GM12878 (cell line): ENCODE data around the gene GMPR2. TPM values are rescaled to one million over a fixed set of nuclear protein-coding genes. Genes with fewer than 3 reads are reported as not detected.

Source experiments
- ATF7 ChIP-seq: fragments of 450-650 bp; IDR thresholded peaks from 2 replicates; pipeline ENCODE4 v1.6.1; 2016; ENCODE audit warnings: low read depth, mild to moderate bottlenecking
- BCL11A ChIP-seq: IDR thresholded peaks from 2 replicates; pipeline ENCODE4 v1.6.1; 2011; ENCODE audit warnings: low read depth, low read length
- CBFB ChIP-seq: IDR thresholded peaks from 2 replicates; pipeline ENCODE4 v1.6.1; 2016; ENCODE audit warnings: antibody characterized with exemption, low read depth
- CBX5 ChIP-seq: sonication (generic); IDR thresholded peaks from 2 replicates; pipeline ENCODE4 v1.6.1; 2016; ENCODE audit warnings: low read depth, moderate library complexity, mild to moderate bottlenecking, inconsistent platforms
- FOXK2 ChIP-seq: fragments of 450-650 bp; IDR thresholded peaks from 2 replicates; pipeline ENCODE4 v1.6.1; 2017; ENCODE audit warnings: mild to moderate bottlenecking, moderate library complexity
- FOXM1 ChIP-seq: IDR thresholded peaks from 2 replicates; pipeline ENCODE4 v1.6.1; 2012; ENCODE audit warnings: low read depth, mild to moderate bottlenecking, inconsistent platforms, low read length, moderate library complexity
- HDAC2 ChIP-seq: fragments of 200-600 bp; sonication (generic); IDR thresholded peaks from 2 replicates; pipeline ENCODE4 v1.6.1; 2017
- JUNB ChIP-seq: IDR thresholded peaks from 2 replicates; pipeline ENCODE4 v1.6.1; 2016; ENCODE audit warnings: antibody characterized with exemption, mild to moderate bottlenecking
- KAT2A ChIP-seq: conservative IDR thresholded peaks from 2 replicates; pipeline ENCODE4 v1.6.1; 2011; ENCODE audit warnings: low read depth, low read length; ENCODE audit not compliant: control insufficient read depth
- NR2C1 ChIP-seq: fragments of 450-650 bp; IDR thresholded peaks from 2 replicates; pipeline ENCODE4 v1.6.1; 2017; ENCODE audit warnings: antibody characterized with exemption, mild to moderate bottlenecking, moderate library complexity
- NR2C2 ChIP-seq: IDR thresholded peaks from 2 replicates; pipeline ENCODE4 v1.6.1; 2011; ENCODE audit warnings: borderline replicate concordance, low read depth; ENCODE audit not compliant: control insufficient read depth, insufficient read length
- NRF1 ChIP-seq: conservative IDR thresholded peaks from 2 replicates; pipeline ENCODE4 v1.6.1; 2011; ENCODE audit warnings: mild to moderate bottlenecking, low read depth, low read length, improper control_type of control experiment
- POU2F2 ChIP-seq: IDR thresholded peaks from 3 replicates; pipeline ENCODE4 v1.6.1; 2011; ENCODE audit warnings: low read depth, mild to moderate bottlenecking, low read length, borderline replicate concordance
- RAD21 ChIP-seq: IDR thresholded peaks from 2 replicates; pipeline ENCODE4 v1.6.1; 2011; ENCODE audit warnings: mild to moderate bottlenecking, low read depth, low read length, moderate library complexity; ENCODE audit not compliant: insufficient read depth
- RCOR1 ChIP-seq: conservative IDR thresholded peaks from 2 replicates; pipeline ENCODE4 v1.6.1; 2012; ENCODE audit warnings: low read depth, low read length, improper control_type of control experiment
- SMAD1 ChIP-seq: fragments of 450-650 bp; IDR thresholded peaks from 2 replicates; pipeline ENCODE4 v1.6.1; 2018; ENCODE audit warnings: mild to moderate bottlenecking, low read depth; ENCODE audit not compliant: partially characterized antibody
- SMAD5 ChIP-seq: IDR thresholded peaks from 2 replicates; pipeline ENCODE4 v1.6.1; 2016; ENCODE audit warnings: antibody characterized with exemption, low read depth
- SMARCA5 ChIP-seq: fragments of 450-650 bp; IDR thresholded peaks from 2 replicates; pipeline ENCODE4 v1.6.1; 2017; ENCODE audit warnings: mild to moderate bottlenecking
- SUZ12 ChIP-seq: fragments of 200-600 bp; sonication (generic); IDR thresholded peaks from one replicate; pipeline ENCODE4 v1.6.1; 2018; ENCODE audit warnings: antibody characterized with exemption, mild to moderate bottlenecking; ENCODE audit not compliant: unreplicated experiment
- TBL1XR1 ChIP-seq: IDR thresholded peaks from 2 replicates; pipeline ENCODE4 v1.6.1; 2012; ENCODE audit warnings: low read depth, low read length, improper control_type of control experiment
- WRNIP1 ChIP-seq: IDR thresholded peaks from 2 replicates; pipeline ENCODE4 v1.6.1; 2011; ENCODE audit warnings: low read depth, low read length, improper control_type of control experiment, borderline replicate concordance
- ZNF622 ChIP-seq: fragments of 450-650 bp; IDR thresholded peaks from 2 replicates; pipeline ENCODE4 v1.6.1; 2017; ENCODE audit warnings: mild to moderate bottlenecking, inconsistent platforms
- polyA plus RNA-seq, 11 experiments: library from polyadenylated mRNA; depleted of rRNA in 4 of 11; unstranded in 6 of 11; stranded (reverse) in 5 of 11; fragments of >200 nt; fragmentation: Nextera tagmentation in 4 of 11; fragmentation: Illumina TruSeq in 1 of 11; extraction: Ambion mirVana in 4 of 11; extraction: Trizol in 1 of 11; gene quantifications; 1 replicate in 1 of 11; 2 replicates in 10 of 11; pipeline versions ENCODE4 v1.2.1 to v1.2.3, GENCODE V29; 2011 to 2016; ENCODE audit warnings: inconsistent platforms in 2 of 11, missing spikeins in 2 of 11, low read depth in 1 of 11
- total RNA-seq, 4 experiments: library from RNA; depleted of rRNA in 3 of 4; stranded (reverse); fragments of >200 nt in 3 of 4; fragmentation: Illumina TruSeq in 1 of 4; extraction: Trizol in 1 of 4; gene quantifications; 2 replicates each; pipeline versions ENCODE4 v1.2.1 to v1.2.3, GENCODE V29; 2013 to 2021
- TF ChIP-seq, protein P1 (sequence below): IDR thresholded peaks from 2 replicates; pipeline ENCODE4 v1.6.1; 2011; ENCODE audit warnings: low read depth, mild to moderate bottlenecking, low read length, moderate library complexity, borderline replicate concordance; ENCODE audit errors: extremely low read depth
- TF ChIP-seq, protein P2 (sequence below): IDR thresholded peaks from 2 replicates; pipeline ENCODE4 v1.6.1; 2011; ENCODE audit warnings: mild to moderate bottlenecking, low read depth, low read length, moderate library complexity; ENCODE audit not compliant: insufficient replicate concordance
- TF ChIP-seq, protein P3 (sequence below): fragments of 450-650 bp; IDR thresholded peaks from 2 replicates; pipeline ENCODE4 v1.6.1; 2018; ENCODE audit warnings: mild to moderate bottlenecking, low read depth, moderate library complexity; ENCODE audit not compliant: partially characterized antibody
- TF ChIP-seq, protein P4 (sequence below): fragments of 450-650 bp; IDR thresholded peaks from 2 replicates; pipeline ENCODE4 v1.6.1; 2017; ENCODE audit warnings: antibody characterized with exemption, mild to moderate bottlenecking, moderate library complexity

The GMPR2 gene
- total and polyA plus RNA-seq, 10 of the 15 experiments (the other 5 are each of a cell fraction or from before 2014, with no cell fraction given): 55.1 to 80.3 (median 61.5) TPM

DNA sequence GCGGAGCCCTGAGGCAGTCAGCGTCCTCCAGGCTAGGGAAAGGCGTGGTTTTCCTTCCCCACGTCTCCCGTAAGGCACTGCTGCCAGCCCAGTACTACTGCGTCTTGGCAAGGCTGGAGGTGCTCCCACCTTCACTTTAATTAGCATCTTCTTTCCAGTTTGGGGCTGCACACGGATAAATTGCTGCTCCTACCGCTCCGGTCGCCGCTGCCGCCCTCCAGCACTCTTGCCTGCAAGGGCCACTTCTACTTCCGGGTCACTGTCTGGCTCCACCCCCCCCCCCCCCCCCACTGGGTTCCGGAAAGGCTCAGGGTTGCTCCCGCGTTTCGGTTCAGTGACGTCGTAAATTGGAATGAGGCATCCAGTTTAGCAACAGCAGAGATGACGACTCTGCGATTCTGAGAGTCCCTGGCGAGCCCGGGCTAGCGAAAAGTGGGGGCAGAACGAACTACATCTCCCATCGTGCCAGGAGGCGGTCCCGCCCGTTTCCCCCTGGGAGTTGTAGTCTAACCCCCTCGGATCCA is 546 bp upstream of the GMPR2 start, which contains the start of gene NEDD8 (continued):
- TF ChIP-seq, protein P1, sequence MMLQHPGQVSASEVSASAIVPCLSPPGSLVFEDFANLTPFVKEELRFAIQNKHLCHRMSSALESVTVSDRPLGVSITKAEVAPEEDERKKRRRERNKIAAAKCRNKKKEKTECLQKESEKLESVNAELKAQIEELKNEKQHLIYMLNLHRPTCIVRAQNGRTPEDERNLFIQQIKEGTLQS: no peak; the same call in 1 of the 2 replicates
- TF ChIP-seq SMAD1 (no peak), BCL11A (no peak), KAT2A (no peak), HDAC2 (no peak), ATF7 (no peak), JUNB (no peak), FOXK2 (no peak; the same call in 1 of the 2 replicates), WRNIP1 (no peak), RCOR1 (no peak), CBX5 (no peak), POU2F2 (no peak), NR2C1 (peak; percentile 96), TBL1XR1 (0 out of 2 replicates have a peak, but pooled peaks have one; percentile 30), RAD21 (no peak), NRF1 (no peak), SMARCA5 (no peak), SUZ12 (no peak), CBFB (no peak), NR2C2 (peak; percentile 70), SMAD5 (no peak; the same call in 1 of the 2 replicates), ZNF622 (no peak), FOXM1 (no peak)
- TF ChIP-seq, protein P2, sequence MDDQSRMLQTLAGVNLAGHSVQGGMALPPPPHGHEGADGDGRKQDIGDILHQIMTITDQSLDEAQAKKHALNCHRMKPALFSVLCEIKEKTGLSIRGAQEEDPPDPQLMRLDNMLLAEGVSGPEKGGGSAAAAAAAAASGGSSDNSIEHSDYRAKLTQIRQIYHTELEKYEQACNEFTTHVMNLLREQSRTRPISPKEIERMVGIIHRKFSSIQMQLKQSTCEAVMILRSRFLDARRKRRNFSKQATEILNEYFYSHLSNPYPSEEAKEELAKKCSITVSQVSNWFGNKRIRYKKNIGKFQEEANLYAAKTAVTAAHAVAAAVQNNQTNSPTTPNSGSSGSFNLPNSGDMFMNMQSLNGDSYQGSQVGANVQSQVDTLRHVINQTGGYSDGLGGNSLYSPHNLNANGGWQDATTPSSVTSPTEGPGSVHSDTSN: no peak
- TF ChIP-seq, protein P3, sequence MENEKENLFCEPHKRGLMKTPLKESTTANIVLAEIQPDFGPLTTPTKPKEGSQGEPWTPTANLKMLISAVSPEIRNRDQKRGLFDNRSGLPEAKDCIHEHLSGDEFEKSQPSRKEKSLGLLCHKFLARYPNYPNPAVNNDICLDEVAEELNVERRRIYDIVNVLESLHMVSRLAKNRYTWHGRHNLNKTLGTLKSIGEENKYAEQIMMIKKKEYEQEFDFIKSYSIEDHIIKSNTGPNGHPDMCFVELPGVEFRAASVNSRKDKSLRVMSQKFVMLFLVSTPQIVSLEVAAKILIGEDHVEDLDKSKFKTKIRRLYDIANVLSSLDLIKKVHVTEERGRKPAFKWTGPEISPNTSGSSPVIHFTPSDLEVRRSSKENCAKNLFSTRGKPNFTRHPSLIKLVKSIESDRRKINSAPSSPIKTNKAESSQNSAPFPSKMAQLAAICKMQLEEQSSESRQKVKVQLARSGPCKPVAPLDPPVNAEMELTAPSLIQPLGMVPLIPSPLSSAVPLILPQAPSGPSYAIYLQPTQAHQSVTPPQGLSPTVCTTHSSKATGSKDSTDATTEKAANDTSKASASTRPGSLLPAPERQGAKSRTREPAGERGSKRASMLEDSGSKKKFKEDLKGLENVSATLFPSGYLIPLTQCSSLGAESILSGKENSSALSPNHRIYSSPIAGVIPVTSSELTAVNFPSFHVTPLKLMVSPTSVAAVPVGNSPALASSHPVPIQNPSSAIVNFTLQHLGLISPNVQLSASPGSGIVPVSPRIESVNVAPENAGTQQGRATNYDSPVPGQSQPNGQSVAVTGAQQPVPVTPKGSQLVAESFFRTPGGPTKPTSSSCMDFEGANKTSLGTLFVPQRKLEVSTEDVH: no peak
- TF ChIP-seq, protein P4, sequence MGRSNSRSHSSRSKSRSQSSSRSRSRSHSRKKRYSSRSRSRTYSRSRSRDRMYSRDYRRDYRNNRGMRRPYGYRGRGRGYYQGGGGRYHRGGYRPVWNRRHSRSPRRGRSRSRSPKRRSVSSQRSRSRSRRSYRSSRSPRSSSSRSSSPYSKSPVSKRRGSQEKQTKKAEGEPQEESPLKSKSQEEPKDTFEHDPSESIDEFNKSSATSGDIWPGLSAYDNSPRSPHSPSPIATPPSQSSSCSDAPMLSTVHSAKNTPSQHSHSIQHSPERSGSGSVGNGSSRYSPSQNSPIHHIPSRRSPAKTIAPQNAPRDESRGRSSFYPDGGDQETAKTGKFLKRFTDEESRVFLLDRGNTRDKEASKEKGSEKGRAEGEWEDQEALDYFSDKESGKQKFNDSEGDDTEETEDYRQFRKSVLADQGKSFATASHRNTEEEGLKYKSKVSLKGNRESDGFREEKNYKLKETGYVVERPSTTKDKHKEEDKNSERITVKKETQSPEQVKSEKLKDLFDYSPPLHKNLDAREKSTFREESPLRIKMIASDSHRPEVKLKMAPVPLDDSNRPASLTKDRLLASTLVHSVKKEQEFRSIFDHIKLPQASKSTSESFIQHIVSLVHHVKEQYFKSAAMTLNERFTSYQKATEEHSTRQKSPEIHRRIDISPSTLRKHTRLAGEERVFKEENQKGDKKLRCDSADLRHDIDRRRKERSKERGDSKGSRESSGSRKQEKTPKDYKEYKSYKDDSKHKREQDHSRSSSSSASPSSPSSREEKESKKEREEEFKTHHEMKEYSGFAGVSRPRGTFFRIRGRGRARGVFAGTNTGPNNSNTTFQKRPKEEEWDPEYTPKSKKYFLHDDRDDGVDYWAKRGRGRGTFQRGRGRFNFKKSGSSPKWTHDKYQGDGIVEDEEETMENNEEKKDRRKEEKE: no peak
